HG02588 (cell line): ENCODE results near the gene DAPK1.

Source experiments
- ATAC-seq: cut with Tn5 transposase; IDR thresholded peaks from one replicate; pipeline ENCODE4 v1.9.1; 2021; ENCODE audit warnings: mild to moderate bottlenecking, moderate library complexity; ENCODE audit not compliant: unreplicated experiment

Gene DAPK1

GRCh38 chr9:87497604-87498045 is at the start of gene DAPK1:
Gene DAPK1, plus strand, starts transcription at chr9:87497867. Its CDS starts 1,211 bp downstream, at chr9:87499078.
- ATAC-seq = peak; percentile 56

GRCh38 chr9:87451149-87451548 is 46.5 kb upstream of the DAPK1 start:
- ATAC-seq = no peak

- no peak for ATAC-seq
These were observed 42.3 kb upstream of the DAPK1 start for GRCh38 chr9:87455407-87455806.

- ATAC-seq = no peak
These were observed 36.4 kb upstream of the DAPK1 start for GRCh38 chr9:87461256-87461655.

GRCh38 chr9:87464110-87464991 is 33.3 kb upstream of the DAPK1 start:
- peak; percentile 82 for ATAC-seq

- no peak for ATAC-seq
These were observed 32.7 kb upstream of the DAPK1 start for GRCh38 chr9:87464992-87465378.

GRCh38 chr9:87465816-87466215 is 31.9 kb upstream of the DAPK1 start:
- ATAC-seq = no peak

- ATAC-seq = no peak
These were observed 30.5 kb upstream of the DAPK1 start for GRCh38 chr9:87467187-87467586.

- no peak for ATAC-seq
These were observed 27.7 kb upstream of the DAPK1 start for GRCh38 chr9:87469793-87470465.

GRCh38 chr9:87471746-87472145 is 25.9 kb upstream of the DAPK1 start:
- no peak for ATAC-seq

GRCh38 chr9:87475463-87475862 is 22.2 kb upstream of the DAPK1 start:
- no peak for ATAC-seq

- no peak for ATAC-seq
These were observed 19.3 kb upstream of the DAPK1 start for GRCh38 chr9:87478226-87478992.

- ATAC-seq = peak; percentile 87
These were observed 17.9 kb upstream of the DAPK1 start for GRCh38 chr9:87479801-87480201.

- no peak for ATAC-seq
These were observed 15.5 kb upstream of the DAPK1 start for GRCh38 chr9:87481890-87482855.

GRCh38 chr9:87490225-87490624 is 7.4 kb upstream of the DAPK1 start:
- no peak for ATAC-seq

- ATAC-seq = no peak
These were observed 6.8 kb upstream of the DAPK1 start for GRCh38 chr9:87490907-87491306.

GRCh38 chr9:87491523-87491922 is 6.1 kb upstream of the DAPK1 start:
- ATAC-seq = no peak

GRCh38 chr9:87492642-87493041 is 5.0 kb upstream of the DAPK1 start:
- no peak for ATAC-seq

GRCh38 chr9:87494970-87495471 is 2.6 kb upstream of the DAPK1 start:
- ATAC-seq = peak; percentile 28

- no peak for ATAC-seq
These were observed 525 bp upstream of the DAPK1 start for GRCh38 chr9:87497080-87497603.
